ENCODE results near the gene PGAP6. TPM values are rescaled to one million over a fixed set of nuclear protein-coding genes. Genes with fewer than 3 reads are reported as not detected.
A peak's percentile ranks its signal among the peaks of the same experiment; 100 is the strongest.

Gene PGAP6, protein sequence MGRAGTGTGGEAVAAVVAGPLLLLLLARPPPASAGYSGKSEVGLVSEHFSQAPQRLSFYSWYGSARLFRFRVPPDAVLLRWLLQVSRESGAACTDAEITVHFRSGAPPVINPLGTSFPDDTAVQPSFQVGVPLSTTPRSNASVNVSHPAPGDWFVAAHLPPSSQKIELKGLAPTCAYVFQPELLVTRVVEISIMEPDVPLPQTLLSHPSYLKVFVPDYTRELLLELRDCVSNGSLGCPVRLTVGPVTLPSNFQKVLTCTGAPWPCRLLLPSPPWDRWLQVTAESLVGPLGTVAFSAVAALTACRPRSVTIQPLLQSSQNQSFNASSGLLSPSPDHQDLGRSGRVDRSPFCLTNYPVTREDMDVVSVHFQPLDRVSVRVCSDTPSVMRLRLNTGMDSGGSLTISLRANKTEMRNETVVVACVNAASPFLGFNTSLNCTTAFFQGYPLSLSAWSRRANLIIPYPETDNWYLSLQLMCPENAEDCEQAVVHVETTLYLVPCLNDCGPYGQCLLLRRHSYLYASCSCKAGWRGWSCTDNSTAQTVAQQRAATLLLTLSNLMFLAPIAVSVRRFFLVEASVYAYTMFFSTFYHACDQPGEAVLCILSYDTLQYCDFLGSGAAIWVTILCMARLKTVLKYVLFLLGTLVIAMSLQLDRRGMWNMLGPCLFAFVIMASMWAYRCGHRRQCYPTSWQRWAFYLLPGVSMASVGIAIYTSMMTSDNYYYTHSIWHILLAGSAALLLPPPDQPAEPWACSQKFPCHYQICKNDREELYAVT
- total RNA-seq, result 65.2 TPM
- long read RNA-seq, transcript TMEM8A-204 (13 exons, 3,691 nt), result major isoform, 148 of 236 reads
- long read RNA-seq, partial matches to known transcripts, result 36 of 236 reads
- long read RNA-seq, other reads (novel, unspliced or antisense), result 51 of 236 reads

DNA sequence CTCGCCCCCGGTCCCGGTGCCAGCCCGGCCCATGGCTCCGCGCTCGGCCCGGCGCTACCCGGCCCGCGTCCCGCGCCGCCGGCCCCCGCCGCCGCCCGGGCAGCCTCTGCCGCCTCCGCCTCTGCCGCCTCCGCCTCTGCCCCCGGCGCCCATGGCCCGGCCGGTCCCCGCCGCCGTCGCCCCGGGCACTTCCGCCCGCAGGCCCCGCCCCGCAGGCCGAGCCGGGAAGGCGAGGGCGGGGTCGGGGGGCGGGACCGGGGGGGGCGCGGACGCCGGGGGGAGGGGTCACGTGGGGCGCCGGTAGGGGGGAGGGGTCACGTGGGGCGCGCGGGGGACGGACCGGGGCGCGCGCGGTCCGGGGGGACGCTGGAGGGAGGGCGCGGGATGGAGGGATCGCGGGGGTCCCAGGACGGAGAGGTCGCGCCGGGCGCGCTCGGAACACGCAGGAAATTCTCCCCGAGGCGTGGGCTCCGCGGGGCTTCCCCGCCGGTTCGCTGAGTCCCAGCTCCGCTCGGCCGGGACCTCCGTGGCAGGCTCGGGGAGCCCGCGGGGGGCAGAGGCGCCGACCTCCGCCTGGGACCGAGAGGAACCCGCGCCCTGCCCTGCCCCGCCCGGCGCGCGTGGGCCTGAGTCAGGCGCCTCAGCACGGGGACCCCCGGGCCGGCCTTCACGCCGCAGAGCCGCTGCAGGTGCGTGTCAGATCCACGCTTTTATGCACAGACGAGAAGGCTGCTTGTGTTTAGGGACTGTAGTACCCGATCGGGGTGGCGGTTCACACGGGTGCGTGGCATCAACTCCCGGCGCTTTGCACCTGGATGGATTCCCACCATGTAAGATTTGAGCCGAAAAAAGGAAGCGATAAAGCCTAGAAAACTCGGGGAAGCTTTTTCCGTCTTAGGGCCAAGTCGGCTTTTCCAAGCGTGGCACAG is at the start of gene PGAP6:
TSS of gene PGAP6 (minus strand) at position 190 of the 929 bp plus-strand sequence. CDS start at position 33, 157 bp downstream.
- intact Hi-C loops (cut with DNase I), result no loop called here
- H3K4me1 ChIP-seq, result peaks cover 29% of the 10 kb centered on the region
- DNase-seq, result peak; percentile 88

DNA sequence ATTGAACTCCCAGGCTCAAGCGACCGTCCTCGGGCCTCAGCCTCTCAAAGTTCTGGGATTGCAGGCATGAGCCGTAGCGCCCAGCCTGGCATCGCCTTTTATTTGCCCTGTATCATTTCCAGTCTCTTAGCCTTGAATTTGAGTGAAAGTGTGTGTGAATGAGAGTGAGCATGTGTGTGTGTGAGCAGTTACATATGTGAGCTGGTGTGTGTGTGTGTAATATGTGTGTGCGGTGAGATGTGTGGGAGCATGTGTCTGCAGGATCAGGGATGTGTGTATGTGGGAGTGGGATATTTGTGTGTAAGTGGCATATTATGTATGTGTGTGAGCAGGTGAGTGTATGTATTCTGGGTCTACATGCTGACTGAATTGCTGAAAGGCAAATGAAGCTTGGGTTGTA is 49.1 kb upstream of the PGAP6 start:
- no peaks in the 10 kb centered on the region for H3K9me3 ChIP-seq
- H3K36me3 ChIP-seq, result no peaks in the 10 kb centered on the region
- no peak overlapping the region for H3K27ac ChIP-seq
- no peak for DNase-seq
- H3K4me1 ChIP-seq, result peaks cover 13% of the 10 kb centered on the region
- no peaks in the 10 kb centered on the region for H3K27me3 ChIP-seq
- TF ChIP-seq, protein P1, sequence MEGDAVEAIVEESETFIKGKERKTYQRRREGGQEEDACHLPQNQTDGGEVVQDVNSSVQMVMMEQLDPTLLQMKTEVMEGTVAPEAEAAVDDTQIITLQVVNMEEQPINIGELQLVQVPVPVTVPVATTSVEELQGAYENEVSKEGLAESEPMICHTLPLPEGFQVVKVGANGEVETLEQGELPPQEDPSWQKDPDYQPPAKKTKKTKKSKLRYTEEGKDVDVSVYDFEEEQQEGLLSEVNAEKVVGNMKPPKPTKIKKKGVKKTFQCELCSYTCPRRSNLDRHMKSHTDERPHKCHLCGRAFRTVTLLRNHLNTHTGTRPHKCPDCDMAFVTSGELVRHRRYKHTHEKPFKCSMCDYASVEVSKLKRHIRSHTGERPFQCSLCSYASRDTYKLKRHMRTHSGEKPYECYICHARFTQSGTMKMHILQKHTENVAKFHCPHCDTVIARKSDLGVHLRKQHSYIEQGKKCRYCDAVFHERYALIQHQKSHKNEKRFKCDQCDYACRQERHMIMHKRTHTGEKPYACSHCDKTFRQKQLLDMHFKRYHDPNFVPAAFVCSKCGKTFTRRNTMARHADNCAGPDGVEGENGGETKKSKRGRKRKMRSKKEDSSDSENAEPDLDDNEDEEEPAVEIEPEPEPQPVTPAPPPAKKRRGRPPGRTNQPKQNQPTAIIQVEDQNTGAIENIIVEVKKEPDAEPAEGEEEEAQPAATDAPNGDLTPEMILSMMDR (IDR thresholded peaks at IDR 0.05), result no peak
- no peak for ATAC-seq
- H3K4me3 ChIP-seq, result no peak overlapping the region
- intact Hi-C loops (cut with DNase I), result no loop called here

More for the DNA sequence above, at the start of gene PGAP6:
- TF ChIP-seq, protein P1 (IDR thresholded peaks at IDR 0.05), result no peak
- no peaks in the 10 kb centered on the region for H3K27me3 ChIP-seq
- H3K27ac ChIP-seq, result peak within 1 kb of the TSS; percentile 66
- H3K9me3 ChIP-seq, result no peaks in the 10 kb centered on the region
- ATAC-seq, result peak; percentile 79
- peak within 1 kb of the TSS; percentile 93 for H3K4me3 ChIP-seq
- peaks cover 4% of the 10 kb centered on the region for H3K36me3 ChIP-seq

DNA sequence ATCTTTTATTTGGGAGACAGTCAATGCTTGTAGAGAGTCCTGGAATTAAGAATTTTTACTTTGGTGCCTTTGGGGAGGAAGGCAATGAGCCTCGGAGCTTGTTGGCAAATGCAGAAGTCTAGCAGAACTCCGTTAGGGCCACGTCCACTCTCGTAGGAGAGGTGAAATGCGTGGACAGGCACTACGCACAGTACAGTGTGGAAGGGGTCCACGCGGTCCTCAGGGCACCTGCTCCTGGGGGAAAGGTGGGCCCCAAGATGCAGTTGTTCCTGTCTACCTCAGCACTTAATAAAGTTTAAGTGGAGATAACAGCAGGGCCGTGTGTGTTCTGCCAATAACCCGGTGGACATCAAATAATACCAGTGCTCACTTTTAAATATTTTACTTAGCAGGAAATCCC is 45.5 kb upstream of the PGAP6 start:
- DNase-seq, result no peak
- H3K36me3 ChIP-seq, result no peaks in the 10 kb centered on the region
- peaks cover 25% of the 10 kb centered on the region for H3K4me1 ChIP-seq
- intact Hi-C loops (cut with DNase I), result no loop called here
- peak overlapping the region; percentile 72 for H3K4me3 ChIP-seq
- TF ChIP-seq, protein P1 (IDR thresholded peaks at IDR 0.05), result no peak
- H3K9me3 ChIP-seq, result no peaks in the 10 kb centered on the region
- no peak overlapping the region for H3K27ac ChIP-seq
- ATAC-seq, result no peak
- no peaks in the 10 kb centered on the region for H3K27me3 ChIP-seq

DNA sequence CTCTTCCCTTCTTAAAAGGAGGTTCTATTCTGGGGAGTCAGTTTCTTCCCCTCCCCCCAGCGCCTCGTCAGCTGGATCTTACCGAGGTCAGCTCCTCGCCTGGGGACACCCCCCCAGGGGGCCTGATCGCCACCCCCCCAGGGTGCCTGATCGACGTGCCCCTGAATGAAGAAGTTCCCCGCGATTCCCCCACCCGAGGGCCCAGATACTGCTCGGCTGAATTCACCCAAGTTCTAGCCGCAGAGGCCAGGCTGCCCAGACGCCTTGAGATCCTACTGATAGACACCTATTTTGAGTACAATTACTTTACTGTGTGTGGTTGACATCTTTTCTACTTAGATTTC is 45.1 kb upstream of the PGAP6 start:
- intact Hi-C loops (cut with DNase I), result no loop called here
- DNase-seq (no peak), ATAC-seq (no peak)
- peaks cover 25% of the 10 kb centered on the region for H3K4me1 ChIP-seq
- H3K4me3 ChIP-seq, result peak overlapping the region; percentile 72
- H3K9me3 ChIP-seq, result no peaks in the 10 kb centered on the region
- no peak overlapping the region for H3K27ac ChIP-seq
- TF ChIP-seq, protein P1 (IDR thresholded peaks at IDR 0.05), result no peak
- H3K36me3 ChIP-seq, result no peaks in the 10 kb centered on the region
- H3K27me3 ChIP-seq, result no peaks in the 10 kb centered on the region
